ENCODE measurements around the gene FHIP2A.
"Not testable (repeated sequence)": the region's sequence is repeated elsewhere in the genome, so short reads cannot be mapped to it uniquely, and the experiment has no call there.

The FHIP2A gene, protein sequence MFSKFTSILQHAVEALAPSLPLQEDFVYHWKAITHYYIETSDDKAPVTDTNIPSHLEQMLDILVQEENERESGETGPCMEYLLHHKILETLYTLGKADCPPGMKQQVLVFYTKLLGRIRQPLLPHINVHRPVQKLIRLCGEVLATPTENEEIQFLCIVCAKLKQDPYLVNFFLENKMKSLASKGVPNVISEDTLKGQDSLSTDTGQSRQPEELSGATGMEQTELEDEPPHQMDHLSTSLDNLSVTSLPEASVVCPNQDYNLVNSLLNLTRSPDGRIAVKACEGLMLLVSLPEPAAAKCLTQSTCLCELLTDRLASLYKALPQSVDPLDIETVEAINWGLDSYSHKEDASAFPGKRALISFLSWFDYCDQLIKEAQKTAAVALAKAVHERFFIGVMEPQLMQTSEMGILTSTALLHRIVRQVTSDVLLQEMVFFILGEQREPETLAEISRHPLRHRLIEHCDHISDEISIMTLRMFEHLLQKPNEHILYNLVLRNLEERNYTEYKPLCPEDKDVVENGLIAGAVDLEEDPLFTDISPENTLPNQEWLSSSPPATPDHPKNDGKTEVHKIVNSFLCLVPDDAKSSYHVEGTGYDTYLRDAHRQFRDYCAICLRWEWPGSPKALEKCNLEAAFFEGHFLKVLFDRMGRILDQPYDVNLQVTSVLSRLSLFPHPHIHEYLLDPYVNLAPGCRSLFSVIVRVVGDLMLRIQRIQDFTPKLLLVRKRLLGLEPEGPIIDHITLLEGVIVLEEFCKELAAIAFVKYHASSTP

DNA sequence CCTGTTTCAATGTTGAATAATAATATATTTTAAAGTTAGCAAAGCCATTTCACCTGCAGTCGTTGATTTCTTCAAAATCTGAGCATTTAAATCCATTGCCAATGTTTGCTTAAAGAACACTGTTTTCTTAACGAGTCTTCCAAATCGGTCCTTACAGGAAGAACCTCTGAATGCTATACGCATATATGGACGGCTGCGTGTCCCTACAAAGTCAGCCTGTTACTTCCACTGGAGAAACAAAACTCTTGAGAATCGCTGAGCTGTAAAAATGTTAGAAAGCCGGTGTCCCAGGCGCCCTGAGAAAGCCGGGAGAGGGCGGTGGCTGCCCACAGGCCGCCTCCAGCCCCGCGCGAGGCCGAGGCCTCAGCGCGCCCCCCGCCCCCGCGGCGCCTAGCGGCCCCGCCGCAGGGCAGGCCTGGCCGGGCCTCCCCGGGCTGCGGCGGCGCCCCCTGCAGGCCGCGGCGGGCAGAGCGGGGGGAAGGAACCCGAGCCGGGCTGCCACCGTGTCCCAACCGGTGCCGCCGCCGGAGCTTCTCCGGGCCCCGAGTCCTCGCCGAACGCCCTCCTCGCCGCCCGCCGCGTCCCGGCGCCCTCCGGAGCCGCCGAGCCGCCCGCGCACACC lies at the start of gene FHIP2A:
TSS of gene FHIP2A (plus strand) at position 488 of the 622 bp plus-strand sequence. CDS start 299 bp downstream, outside the sequence.
- DNase-seq, result peak; percentile 20 to 73

DNA sequence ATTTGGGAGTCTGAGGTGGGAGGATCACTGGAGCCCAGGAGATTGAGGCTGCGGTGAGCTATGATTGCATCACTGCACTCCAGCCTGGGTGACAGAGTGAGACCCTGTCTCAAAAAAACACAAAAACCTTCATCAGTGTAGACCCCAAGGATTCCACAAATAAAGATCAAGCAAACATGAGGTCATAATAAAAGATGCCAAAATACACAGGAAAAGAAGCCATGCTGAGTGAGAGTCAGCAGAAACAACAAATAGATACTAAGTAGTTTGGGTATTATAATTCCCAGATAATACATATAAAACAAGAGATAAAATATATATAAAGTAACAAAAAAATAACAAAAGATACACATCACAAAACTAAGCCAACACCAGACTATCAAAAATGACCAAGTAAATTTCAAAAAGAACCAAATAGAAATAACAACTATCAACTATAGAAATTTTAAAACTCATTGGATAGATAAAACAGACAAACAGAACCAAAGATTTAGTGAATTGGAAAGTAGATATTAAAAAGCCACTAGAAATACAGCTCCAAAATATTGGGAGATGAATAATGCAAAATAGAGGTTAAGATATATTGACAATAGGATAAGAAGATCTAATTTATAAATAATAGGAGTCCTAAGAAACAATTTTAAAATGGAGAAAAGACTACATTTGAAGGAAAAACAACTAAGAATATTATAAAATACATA lies 48.9 kb upstream of the FHIP2A start:
- no peak for DNase-seq

DNA sequence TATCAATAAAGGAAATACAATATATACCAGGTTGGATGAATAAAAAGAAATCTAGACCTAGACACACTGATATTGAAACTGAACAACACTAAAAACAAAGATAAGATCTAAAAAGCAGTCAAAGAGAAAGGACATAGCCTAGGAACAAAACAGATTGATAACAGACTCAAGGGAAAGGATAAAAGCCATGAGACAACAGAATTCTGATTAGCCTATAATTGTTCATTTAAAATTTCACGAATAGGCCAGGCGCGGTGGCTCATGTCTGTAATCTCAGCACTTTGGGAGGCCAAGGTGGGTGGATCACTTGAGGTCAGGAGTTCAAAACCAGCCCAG lies 48.4 kb upstream of the FHIP2A start:
- DNase-seq, result no peak

DNA sequence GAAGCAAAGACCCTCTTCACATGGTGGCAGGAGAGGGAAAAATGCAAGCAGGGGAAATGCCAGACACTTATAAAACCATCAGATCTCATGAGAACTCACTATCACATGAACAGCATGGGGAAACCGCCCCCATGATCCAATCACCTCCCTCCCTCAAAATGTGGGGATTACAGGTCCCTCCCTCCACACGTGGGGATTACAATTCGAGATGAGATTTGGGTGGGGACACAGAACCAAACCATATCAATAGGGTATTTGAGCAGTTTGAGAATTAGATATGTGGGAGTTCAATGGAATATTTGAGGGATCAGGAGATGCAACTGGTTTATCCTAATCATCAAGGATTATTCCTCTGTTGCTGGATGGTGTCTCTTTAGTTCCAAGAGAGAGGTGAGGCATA lies 46.5 kb upstream of the FHIP2A start:
- not testable (repeated sequence) for DNase-seq

DNA sequence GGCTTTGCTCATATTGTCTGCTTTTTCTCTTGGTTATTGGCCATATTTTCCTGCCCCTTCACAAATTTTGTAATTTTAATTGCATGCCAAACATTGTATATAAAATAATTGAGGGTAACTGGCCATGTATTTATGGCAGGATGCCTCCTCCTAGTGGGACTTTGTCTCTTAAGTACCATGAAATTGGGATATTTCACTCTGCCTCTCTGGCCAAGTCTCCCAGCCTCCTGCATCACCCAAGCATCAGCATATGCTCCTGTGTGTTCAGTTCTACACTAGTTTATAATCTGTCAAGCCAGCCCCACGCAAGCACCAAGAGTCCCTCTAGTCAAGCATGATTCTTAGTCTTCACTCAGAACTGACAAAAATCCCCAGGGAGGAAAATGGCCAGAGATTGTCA lies 44.2 kb upstream of the FHIP2A start:
- DNase-seq, result no peak

DNA sequence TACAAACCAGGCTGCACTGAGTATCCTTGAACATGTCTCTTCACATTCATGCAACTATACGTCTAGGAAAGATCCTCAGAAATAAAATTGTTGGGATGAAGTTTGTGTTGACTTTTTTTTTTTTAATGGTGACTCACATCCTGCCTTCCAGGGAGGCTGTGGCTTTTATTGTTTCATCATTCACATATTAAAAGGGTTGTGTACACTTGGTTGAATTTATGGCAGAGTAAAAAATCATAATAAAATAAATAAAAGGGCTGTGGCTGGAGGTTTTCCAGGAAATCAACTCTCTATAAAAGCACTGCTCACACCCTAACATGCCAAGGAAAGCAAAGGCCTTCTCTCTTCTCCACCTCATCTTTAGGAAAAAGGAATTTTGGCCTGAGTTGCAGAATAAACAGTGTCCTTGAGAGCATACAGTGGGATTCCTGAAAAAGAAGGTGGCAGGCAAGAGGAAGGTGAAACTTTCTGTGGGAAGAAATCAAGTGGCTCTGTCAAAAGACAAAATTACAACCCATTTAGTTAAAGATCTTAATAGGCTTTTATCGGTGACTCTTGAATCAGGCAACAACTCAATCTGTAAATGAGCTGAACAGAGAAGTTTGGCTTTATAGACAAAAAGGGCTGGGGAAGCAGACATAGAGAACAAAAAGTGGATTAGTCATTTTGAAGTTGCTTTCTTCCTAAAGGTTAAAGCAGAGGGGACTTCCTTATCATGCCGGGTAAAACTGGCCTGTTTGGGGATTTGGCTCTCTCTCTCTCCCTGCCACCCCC lies 41.6 kb upstream of the FHIP2A start:
- DNase-seq, result no peak

DNA sequence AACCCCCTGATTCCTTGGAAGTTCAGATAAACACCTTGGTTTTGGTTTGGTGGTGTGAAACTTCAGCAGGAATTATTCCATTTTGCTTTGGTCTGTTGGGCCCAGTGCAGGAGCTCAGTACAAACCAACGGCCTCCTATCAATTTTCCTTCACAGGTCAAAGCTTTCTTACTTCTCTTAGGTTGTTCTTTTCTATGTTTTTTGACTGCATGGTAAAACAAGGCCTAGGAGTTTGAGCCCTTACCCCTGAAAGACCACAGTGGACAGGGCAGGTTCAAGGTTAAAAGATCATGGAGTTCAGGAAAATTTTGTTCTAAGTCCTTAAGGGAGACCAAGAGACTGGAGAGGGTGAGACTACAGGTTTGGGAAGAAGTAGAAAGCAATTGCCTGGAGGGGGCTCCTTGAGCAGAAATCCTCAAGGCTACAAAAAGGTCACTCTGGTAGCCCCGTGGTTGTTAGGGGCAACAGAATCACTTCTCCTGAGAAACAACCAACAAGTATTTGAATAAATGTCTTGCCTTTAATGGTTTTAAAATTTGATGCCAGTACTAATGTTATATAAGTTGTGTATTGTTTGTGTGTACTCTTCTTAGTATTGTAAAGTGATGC lies 40.9 kb upstream of the FHIP2A start:
- no peak for DNase-seq

DNA sequence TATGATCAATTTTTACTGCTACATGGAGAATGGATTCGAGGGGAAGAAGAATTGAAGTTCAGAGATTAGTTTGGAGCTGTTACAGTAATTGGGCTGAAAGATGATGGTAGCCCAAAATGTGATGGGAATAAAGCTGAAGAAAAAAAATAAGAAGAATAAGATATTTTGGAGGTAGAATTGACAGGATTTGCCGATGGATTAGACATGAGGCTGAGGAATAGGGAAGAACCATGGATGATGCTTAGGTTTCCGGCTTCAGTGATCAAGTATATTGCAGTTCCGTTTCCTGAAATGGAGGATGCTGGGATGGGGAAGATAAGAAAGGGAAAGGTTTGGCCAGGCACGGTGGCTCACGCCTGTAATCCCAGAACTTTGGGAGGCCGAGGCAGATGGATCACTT lies 38.9 kb upstream of the FHIP2A start:
- DNase-seq, result no peak

DNA sequence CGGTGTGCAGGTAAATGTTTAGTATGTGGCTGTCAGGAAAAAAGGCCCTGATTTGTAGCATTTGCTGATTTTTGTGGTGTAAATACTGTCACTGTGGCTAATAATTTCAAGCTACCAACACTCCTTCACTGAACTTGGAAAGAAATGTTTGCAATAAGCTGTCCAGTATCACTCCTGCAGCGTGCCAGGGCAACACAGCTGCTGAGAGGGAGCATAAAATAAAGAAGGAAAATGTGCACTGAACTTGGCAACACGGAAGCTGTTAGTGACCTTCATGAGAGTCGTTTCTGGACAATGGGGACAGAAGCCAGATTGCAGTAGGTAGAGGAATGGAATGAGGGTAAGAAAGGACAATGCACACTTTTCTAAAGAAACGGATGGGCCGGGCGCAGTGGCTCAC lies 37.9 kb upstream of the FHIP2A start:
- DNase-seq, result no peak

DNA sequence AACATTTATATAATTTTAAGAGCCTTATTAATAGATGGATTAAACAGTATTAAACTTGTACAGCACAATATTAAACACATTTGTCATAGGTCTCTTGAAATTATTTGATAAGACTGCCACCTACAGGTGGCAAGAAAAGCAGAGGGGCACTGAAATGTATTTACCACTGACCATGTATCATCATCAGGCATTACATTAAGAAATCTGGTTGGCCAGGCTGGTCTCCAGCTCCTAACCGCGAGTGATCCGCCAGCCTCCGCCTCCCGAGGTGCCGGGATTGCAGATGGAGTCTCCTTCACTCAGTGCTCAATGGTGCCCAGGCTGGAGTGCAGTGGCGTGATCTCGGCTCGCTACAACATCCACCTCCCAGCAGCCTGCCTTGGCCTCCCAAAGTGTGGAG lies 35.1 kb upstream of the FHIP2A start:
- DNase-seq, result not testable (repeated sequence)

DNA sequence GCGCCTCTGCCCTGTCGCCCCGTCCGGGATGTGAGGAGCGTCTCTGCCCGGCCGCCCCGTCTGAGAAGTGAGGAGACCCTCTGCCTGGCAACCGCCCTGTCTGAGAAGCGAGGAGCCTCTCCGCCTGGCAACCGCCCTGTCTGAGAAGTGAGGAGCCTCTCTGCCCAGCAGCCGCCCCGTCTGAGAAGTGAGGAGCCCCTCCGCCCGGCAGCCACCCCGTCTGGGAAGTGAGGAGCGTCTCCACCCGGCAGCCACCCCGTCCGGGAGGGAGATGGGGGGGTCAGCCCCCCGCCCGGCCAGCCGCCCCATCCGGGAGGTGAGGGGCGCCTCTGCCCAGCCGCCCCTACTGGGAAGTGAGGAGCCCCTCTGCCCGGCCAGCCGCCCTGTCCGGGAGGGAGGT lies 34.4 kb upstream of the FHIP2A start:
- not testable (repeated sequence) for DNase-seq

DNA sequence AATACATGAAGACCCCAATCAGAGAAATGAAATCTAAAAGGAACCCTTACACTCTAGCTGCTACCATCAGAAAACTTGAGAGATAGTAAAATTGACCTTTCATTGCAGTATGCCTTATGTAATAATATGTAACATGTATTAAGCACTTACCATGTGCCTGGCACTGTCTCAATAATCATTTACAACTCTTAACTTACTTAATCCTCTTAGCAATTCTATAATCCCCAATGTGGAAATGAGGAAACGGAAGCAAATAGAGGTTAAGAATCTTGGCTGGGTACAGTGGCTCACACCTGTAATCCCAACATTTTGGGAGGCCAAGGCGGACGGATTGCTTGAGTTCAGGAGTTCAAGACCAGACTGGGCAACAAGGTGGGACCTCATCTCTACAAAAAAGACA lies 29.8 kb upstream of the FHIP2A start:
- no peak for DNase-seq

DNA sequence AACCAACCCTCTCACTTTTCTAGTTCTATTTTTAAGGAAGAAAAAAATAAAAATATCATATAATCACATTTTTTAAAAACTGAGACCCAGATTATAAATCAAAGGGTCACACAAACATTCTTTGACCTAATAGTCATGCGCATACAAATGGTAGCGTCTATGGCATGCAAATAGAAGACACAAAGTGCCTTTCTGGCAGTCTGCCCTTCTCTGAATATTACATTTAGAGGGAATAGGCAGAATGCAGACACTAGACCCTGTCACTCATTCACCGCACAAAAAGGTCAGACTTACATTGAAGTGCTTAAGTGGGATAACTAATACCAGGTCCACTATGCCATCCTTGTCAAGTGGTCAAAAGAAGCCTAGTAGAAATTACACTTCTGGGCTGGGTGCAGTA lies 26.5 kb upstream of the FHIP2A start:
- DNase-seq, result no peak

DNA sequence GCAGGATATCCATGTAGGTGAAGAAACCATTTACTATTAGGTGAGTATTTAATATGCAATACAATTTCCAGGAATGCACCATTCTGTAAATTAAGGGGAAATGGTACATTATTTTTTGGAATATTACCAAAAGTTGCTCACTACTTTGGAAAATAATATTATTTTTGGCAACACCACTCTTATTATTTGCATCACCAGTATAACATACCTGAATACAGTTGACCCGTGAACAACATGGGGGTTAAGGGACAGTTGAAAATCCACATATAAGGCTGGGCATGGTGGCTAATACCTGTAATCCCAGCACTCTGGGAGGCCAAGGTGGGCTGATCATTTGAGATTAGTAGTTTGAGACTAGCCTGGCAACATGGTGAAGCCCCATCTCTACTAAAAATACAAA lies 21.2 kb upstream of the FHIP2A start:
- DNase-seq, result no peak

DNA sequence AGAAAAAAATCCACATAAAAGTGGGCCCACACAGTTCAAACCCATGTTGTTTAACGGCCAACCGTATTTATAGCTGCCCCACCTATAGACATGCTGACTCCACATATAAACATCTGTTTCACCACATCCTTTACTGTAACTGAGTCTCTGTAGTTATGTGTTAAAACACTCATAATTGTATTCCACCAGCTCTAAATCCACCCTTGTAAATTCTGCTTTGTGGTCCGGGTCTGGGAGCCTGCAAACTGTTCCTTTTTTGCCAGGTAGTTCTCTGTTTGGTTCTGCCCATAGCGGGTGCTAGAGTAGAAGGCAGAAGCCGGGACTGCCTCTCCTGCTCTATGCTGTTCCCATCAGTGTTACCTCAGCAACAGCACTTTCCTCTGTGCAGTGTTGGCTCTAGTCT lies 20.2 kb upstream of the FHIP2A start:
- no peak for DNase-seq

DNA sequence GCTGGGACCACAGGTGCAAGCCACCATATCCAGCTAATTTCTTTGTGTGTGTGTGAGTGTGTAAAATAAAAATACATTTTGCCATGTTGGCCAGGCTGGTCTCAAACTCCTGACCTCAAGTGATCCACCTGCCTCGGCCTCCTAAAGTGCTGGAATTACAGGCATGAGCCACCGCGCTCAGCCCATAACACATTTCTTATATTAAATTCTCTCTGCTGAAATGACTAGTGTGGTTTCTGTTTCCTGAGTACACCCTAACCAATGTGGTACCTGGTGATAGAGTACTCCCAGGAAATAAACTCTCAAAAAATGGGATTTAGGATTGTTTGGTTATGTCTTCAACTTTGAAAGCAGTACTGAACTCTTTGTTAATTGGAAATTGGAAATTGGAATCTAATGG lies 19.4 kb upstream of the FHIP2A start:
- no peak for DNase-seq

DNA sequence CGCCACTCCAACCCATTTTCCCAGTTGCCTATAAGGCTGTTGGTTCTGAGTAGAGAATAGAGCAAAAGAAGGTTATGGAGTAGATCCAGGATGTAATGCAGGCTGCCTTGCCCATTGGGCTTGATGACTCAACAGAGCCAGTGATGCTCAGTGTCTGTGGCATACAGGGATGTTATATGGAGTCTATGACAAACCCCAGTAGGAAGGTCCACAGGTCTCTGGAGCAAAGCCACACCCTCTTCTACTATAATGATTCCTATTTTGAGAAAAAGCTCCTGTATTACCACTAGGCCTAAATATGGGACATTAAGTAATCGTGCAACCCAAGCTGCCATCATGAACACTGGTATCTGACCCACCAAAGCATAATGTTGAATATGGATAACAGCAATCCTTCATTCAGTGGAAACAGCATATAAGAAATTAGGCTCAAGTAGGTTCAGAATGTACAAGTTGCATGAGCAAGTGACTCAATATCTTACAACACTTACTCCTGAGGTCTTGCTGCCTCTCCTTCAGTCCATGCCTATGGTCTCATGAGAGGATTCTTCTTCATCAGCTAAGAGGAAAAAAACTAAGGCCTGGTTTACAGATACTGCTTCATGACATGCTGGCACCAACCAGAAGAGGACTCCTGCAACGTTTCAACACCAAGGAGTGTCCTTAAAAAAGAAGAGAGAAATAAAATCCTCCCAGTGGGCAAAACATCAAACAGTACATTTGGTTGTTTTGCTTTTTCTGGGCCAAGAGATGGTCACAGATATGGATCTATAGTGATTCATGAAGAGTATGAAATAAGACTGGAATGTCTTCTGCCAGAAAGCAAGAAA lies 14.8 kb upstream of the FHIP2A start:
- DNase-seq, result no peak

DNA sequence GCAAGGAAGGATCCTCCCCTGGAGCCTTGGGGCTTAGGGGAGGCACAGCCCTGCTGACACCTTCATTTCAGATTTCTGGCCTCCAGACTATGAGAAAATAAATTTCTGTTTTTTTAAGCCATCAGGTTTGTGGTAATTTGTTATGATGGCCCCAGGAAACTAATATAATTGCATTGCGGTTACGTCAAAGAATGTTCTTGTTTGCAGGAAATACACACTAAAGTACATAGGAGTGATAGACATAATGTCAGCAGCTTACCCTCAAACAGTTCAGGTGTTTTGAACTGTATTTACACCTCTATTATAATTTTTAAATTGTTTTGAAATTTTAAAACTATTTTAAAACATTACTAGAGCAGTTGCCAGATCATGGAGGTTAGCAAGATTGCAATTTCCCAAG lies 12.6 kb upstream of the FHIP2A start:
- DNase-seq, result no peak

DNA sequence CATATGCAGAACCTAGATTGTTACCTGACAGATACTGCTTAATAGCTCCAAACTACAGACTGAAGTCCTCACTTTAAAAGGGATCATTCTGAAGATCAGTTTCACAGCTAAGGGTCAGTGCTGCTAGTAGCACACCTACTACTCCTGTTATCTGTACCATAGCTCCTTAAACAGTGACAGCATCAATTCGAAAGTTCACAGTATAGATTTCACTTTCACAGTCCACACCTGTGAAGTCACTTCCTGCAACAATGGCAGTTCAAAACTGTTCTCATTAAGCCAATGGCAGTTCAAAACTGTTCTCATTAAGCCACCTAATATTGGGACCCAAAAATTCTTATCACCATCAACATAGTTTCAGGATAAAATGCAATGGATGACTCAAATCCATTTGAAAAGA lies 10.7 kb upstream of the FHIP2A start:
- no peak for DNase-seq

DNA sequence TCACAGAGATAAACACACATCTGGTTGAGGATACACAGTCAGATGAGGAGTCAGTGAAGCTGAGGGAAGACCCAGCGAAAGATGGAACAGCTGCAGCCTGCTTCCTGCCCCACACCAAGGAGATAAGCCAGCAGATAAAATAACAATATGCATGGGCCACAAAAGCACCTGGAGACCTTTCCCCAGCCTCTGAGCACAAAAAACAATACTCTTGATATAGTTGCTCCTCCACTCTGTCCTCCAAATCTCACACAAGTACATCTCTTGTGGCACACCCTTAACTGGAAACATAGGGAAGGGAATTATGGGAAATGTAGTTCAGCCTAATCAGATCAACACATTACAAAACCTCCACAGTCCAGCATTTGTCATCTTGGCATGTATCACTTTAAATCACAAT lies 9.7 kb upstream of the FHIP2A start:
- no peak for DNase-seq

DNA sequence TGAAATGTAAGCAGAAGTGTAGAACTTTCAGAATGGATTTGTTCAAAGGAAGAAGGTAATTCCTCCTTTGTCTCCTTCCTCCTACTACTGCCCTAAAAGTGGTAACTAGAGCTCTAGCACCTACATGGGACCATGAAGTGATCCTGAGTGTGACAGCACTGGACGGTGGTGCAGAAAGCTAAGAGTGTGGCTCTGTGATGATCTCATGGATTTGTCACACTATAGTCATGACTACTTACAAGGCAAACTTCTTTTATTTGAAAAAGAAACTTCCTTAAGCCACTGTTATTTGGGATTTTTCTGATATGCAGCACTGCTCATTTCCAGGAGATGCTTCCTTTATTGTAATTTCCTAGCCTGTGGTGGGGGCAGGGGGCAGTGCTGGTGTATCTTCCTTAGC lies 5.8 kb upstream of the FHIP2A start:
- DNase-seq, result no peak
